Smooth muscle cell (in vitro differentiated cells): ENCODE measurements around the gene PKNOX1. TPM values are rescaled to one million over a fixed set of nuclear protein-coding genes. Genes with fewer than 3 reads are reported as not detected.

Experiments
- DNase-seq: peaks from one replicate; lab custom pipeline; 2025; ENCODE audit not compliant: unreplicated experiment; lab: John Stamatoyannopoulos, UW
- H2AFZ ChIP-seq: fragments of 200-600 bp; sonication (generic); 2 replicates; pipeline ENCODE4 v1.6.0; 2016; ENCODE audit warnings: antibody characterized with exemption, low read depth, mild to moderate bottlenecking
- H3F3A ChIP-seq: fragments of 200-600 bp; sonication (generic); 2 replicates; pipeline ENCODE4 v1.6.0; 2017; ENCODE audit warnings: antibody characterized with exemption, low read depth
- H3K27ac ChIP-seq: fragments of 200-600 bp; sonication (generic); 2 replicates; pipeline ENCODE4 v1.5.1; 2016; ENCODE audit warnings: low read depth, mild to moderate bottlenecking
- H3K27me3 ChIP-seq: fragments of 200-600 bp; sonication (generic); 2 replicates; pipeline ENCODE4 v1.6.1; 2016; ENCODE audit warnings: low read depth, mild to moderate bottlenecking
- H3K36me3 ChIP-seq: fragments of 200-600 bp; sonication (generic); 2 replicates; pipeline ENCODE4 v1.5.1; 2016; ENCODE audit warnings: low read depth
- H3K4me1 ChIP-seq: fragments of 200-600 bp; sonication (generic); 2 replicates; pipeline ENCODE4 v1.5.1; 2016; ENCODE audit warnings: low read depth
- H3K4me2 ChIP-seq: fragments of 200-600 bp; sonication (generic); 2 replicates; pipeline ENCODE4 v1.6.0; 2016; ENCODE audit warnings: mild to moderate bottlenecking
- H3K4me3 ChIP-seq: fragments of 200-600 bp; sonication (generic); 2 replicates; pipeline ENCODE4 v1.5.1; 2016; ENCODE audit warnings: mild to moderate bottlenecking
- H3K79me2 ChIP-seq: fragments of 200-600 bp; sonication (generic); 2 replicates; pipeline ENCODE4 v1.6.0; 2016; ENCODE audit warnings: low read depth, mild to moderate bottlenecking
- H3K9ac ChIP-seq: fragments of 200-600 bp; sonication (generic); 2 replicates; pipeline ENCODE4 v1.6.0; 2016; ENCODE audit warnings: low read depth
- H3K9me3 ChIP-seq: fragments of 200-600 bp; sonication (generic); replicated peaks from 2 replicates; pipeline ENCODE4 v1.5.1; 2016; ENCODE audit warnings: low read depth
- H4K20me1 ChIP-seq: fragments of 200-600 bp; sonication (generic); 2 replicates; pipeline ENCODE4 v1.6.0; 2016; ENCODE audit warnings: low read depth
- WGBS: methylation state at CpG from one replicate; pipeline ENCODE4 v1.1.7; 2016; ENCODE audit warnings: low lambda C conversion rate; 5-methylcytosine and 5-hydroxymethylcytosine counted together
- polyA plus RNA-seq: library from polyadenylated mRNA; unstranded; fragments of >200 nt; fragmentation: Nextera tagmentation; extraction: Ambion mirVana; gene quantifications from 2 replicates; pipeline ENCODE4 v1.2.1, GENCODE V29; 2016
- total RNA-seq: library from RNA; depleted of rRNA; stranded (reverse); fragments of >200 nt; gene quantifications from 2 replicates; pipeline ENCODE4 v1.2.3, GENCODE V29; 2014
- TF ChIP-seq, protein P1 (sequence below): fragments of 200-600 bp; sonication (generic); IDR thresholded peaks from 2 replicates; pipeline ENCODE4 v1.5.1; 2017; ENCODE audit warnings: borderline replicate concordance, mild to moderate bottlenecking, antibody characterized with exemption; ENCODE audit not compliant: insufficient read depth, poor library complexity, severe bottlenecking

Gene PKNOX1
- total and polyA plus RNA-seq, 2 experiments from 2014 or later, result 20.4 to 28.5 TPM

DNA sequence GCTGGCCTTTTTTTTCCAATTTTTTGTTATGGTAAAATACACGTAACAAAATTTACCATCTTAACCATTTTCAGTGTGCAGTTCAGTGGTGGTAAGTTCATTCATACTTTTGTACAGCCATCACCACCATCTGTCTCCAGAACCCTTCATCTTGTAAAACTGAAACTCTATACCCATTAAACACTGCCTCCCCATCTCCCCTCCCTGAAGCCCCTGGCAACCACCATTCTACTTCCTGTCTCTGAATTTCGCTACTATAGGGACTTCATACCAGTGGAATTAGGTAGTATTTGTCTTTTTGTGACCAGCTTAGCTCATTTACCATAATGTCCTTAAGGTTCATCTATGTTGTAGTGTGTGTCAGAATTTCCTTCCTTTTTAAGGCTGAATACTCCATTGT lies 8.7 kb downstream of the PKNOX1 start:
- no peak for DNase-seq
- TF ChIP-seq, protein P1, sequence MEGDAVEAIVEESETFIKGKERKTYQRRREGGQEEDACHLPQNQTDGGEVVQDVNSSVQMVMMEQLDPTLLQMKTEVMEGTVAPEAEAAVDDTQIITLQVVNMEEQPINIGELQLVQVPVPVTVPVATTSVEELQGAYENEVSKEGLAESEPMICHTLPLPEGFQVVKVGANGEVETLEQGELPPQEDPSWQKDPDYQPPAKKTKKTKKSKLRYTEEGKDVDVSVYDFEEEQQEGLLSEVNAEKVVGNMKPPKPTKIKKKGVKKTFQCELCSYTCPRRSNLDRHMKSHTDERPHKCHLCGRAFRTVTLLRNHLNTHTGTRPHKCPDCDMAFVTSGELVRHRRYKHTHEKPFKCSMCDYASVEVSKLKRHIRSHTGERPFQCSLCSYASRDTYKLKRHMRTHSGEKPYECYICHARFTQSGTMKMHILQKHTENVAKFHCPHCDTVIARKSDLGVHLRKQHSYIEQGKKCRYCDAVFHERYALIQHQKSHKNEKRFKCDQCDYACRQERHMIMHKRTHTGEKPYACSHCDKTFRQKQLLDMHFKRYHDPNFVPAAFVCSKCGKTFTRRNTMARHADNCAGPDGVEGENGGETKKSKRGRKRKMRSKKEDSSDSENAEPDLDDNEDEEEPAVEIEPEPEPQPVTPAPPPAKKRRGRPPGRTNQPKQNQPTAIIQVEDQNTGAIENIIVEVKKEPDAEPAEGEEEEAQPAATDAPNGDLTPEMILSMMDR, result no peak
- H3K79me2 ChIP-seq, result peaks cover 98% of the 10 kb centered on the region
- H3K36me3 ChIP-seq, result no peaks in the 10 kb centered on the region
- H3K27ac ChIP-seq, result peak overlapping the region; percentile 40
- no peak overlapping the region for H3K4me3 ChIP-seq
- H3K9me3 ChIP-seq, result no peaks in the 10 kb centered on the region
- no peak overlapping the region for H2AFZ ChIP-seq
- H4K20me1 ChIP-seq, result peaks cover 28% of the 10 kb centered on the region
- no peak overlapping the region for H3K9ac ChIP-seq
- H3K4me2 ChIP-seq, result no peak overlapping the region
- H3K4me1 ChIP-seq, result no peaks in the 10 kb centered on the region
- peaks cover 6% of the 10 kb centered on the region for H3F3A ChIP-seq
- 63% methylated on average over 2 of the region's 2 CpGs for WGBS
- no peaks in the 10 kb centered on the region for H3K27me3 ChIP-seq

- H3K36me3 ChIP-seq, result no peaks in the 10 kb centered on the region
- no peak for DNase-seq
- H3K27me3 ChIP-seq, result no peaks in the 10 kb centered on the region
- peaks cover 96% of the 10 kb centered on the region for H3K79me2 ChIP-seq
- no peak overlapping the region for H3K9ac ChIP-seq
- no peaks in the 10 kb centered on the region for H3K9me3 ChIP-seq
- H2AFZ ChIP-seq, result no peak overlapping the region
- peaks cover 30% of the 10 kb centered on the region for H4K20me1 ChIP-seq
- H3F3A ChIP-seq, result peaks cover 6% of the 10 kb centered on the region
- H3K4me1 ChIP-seq, result no peaks in the 10 kb centered on the region
- H3K27ac ChIP-seq, result no peak overlapping the region
- TF ChIP-seq, protein P1, result no peak
- no peak overlapping the region for H3K4me3 ChIP-seq
- H3K4me2 ChIP-seq, result no peak overlapping the region
- WGBS, result 71% methylated on average over 5 of the region's 5 CpGs
Measured at GRCh38 chr21:42983869-42984268, 9.5 kb downstream of the PKNOX1 start.

GRCh38 chr21:42986125-42986783 lies 11.9 kb downstream of the PKNOX1 start:
- Histone ChIP-seq H3K27ac (no peak overlapping the region), H3K9me3 (no peaks in the 10 kb centered on the region), H3K27me3 (no peaks in the 10 kb centered on the region), H3F3A (peaks cover 9% of the 10 kb centered on the region), H3K36me3 (no peaks in the 10 kb centered on the region), H3K4me2 (no peak overlapping the region), H3K4me1 (no peaks in the 10 kb centered on the region), H4K20me1 (peaks cover 16% of the 10 kb centered on the region), H3K4me3 (no peak overlapping the region), H3K9ac (no peak overlapping the region), H2AFZ (no peak overlapping the region), H3K79me2 (peaks cover 89% of the 10 kb centered on the region)
- TF ChIP-seq, protein P1, result no peak
- DNase-seq, result no peak
- 91% methylated on average over 7 of the region's 7 CpGs for WGBS
